ENCODE results near the gene NEURL3.

Gene NEURL3

GRCh38 chr2:96553176-96553956 is 48.2 kb upstream of the NEURL3 start:
- no peak overlapping the region for H3K9ac ChIP-seq (ENCODE audit: low read length)
- no peaks in the 10 kb centered on the region for H3K9me2 ChIP-seq (replicated peaks; ENCODE audit: insufficient read depth, low read length)
- H3K36me3 ChIP-seq (ENCODE audit: low read length) = no peaks in the 10 kb centered on the region
- H3K27me3 ChIP-seq (ENCODE audit: low read length) = no peaks in the 10 kb centered on the region
- TF ChIP-seq EZH2phosphoT487 (conservative IDR thresholded peaks at IDR 0.05; ENCODE audit: low read length) (no peak), CTCF (IDR thresholded peaks at IDR 0.05; ENCODE audit: insufficient read depth, low read length, poor library complexity, severe bottlenecking) (no peak)
- H3K4me3 ChIP-seq (ENCODE audit: insufficient read depth, low read length, poor library complexity, severe bottlenecking) = no peak overlapping the region
- H3F3A ChIP-seq (ENCODE audit: insufficient read depth) = no peaks in the 10 kb centered on the region
- no peaks in the 10 kb centered on the region for H4K20me1 ChIP-seq (ENCODE audit: low read depth, low read length)
- no peak overlapping the region for H3K4me2 ChIP-seq (ENCODE audit: low read depth, low read length, poor library complexity, severe bottlenecking)
- H3K27ac ChIP-seq (ENCODE audit: low read depth, low read length) = no peak overlapping the region
- no peaks in the 10 kb centered on the region for H3K9me3 ChIP-seq (ENCODE audit: insufficient read depth, low read length)
- no peak overlapping the region for H2AFZ ChIP-seq (ENCODE audit: low read depth, low read length, severe bottlenecking)
- no peaks in the 10 kb centered on the region for H3K79me2 ChIP-seq (ENCODE audit: insufficient read depth, low read length)

GRCh38 chr2:96552315-96553175 is 47.4 kb upstream of the NEURL3 start:
- no peak overlapping the region for H3K4me2 ChIP-seq (ENCODE audit: low read depth, low read length, poor library complexity, severe bottlenecking)
- H3K9me2 ChIP-seq (replicated peaks; ENCODE audit: insufficient read depth, low read length) = no peaks in the 10 kb centered on the region
- no peaks in the 10 kb centered on the region for H3K27me3 ChIP-seq (ENCODE audit: low read length)
- H4K20me1 ChIP-seq (ENCODE audit: low read depth, low read length) = no peaks in the 10 kb centered on the region
- TF ChIP-seq EZH2phosphoT487 (conservative IDR thresholded peaks at IDR 0.05; ENCODE audit: low read length) (no peak), CTCF (IDR thresholded peaks at IDR 0.05; ENCODE audit: insufficient read depth, low read length, poor library complexity, severe bottlenecking) (no peak)
- H3K9me3 ChIP-seq (ENCODE audit: insufficient read depth, low read length) = no peaks in the 10 kb centered on the region
- no peak overlapping the region for H2AFZ ChIP-seq (ENCODE audit: low read depth, low read length, severe bottlenecking)
- H3K9ac ChIP-seq (ENCODE audit: low read length) = no peak overlapping the region
- no peak overlapping the region for H3K4me3 ChIP-seq (ENCODE audit: insufficient read depth, low read length, poor library complexity, severe bottlenecking)
- H3K79me2 ChIP-seq (ENCODE audit: insufficient read depth, low read length) = no peaks in the 10 kb centered on the region
- H3K36me3 ChIP-seq (ENCODE audit: low read length) = no peaks in the 10 kb centered on the region
- H3F3A ChIP-seq (ENCODE audit: insufficient read depth) = no peaks in the 10 kb centered on the region
- no peak overlapping the region for H3K27ac ChIP-seq (ENCODE audit: low read depth, low read length)

- H3K4me2 ChIP-seq (ENCODE audit: low read depth, low read length, poor library complexity, severe bottlenecking) = no peak overlapping the region
- H3K79me2 ChIP-seq (ENCODE audit: insufficient read depth, low read length) = no peaks in the 10 kb centered on the region
- no peak overlapping the region for H3K27ac ChIP-seq (ENCODE audit: low read depth, low read length)
- H4K20me1 ChIP-seq (ENCODE audit: low read depth, low read length) = no peaks in the 10 kb centered on the region
- no peaks in the 10 kb centered on the region for H3K27me3 ChIP-seq (ENCODE audit: low read length)
- H2AFZ ChIP-seq (ENCODE audit: low read depth, low read length, severe bottlenecking) = no peak overlapping the region
- no peaks in the 10 kb centered on the region for H3K9me2 ChIP-seq (replicated peaks; ENCODE audit: insufficient read depth, low read length)
- H3K4me3 ChIP-seq (ENCODE audit: insufficient read depth, low read length, poor library complexity, severe bottlenecking) = no peak overlapping the region
- no peaks in the 10 kb centered on the region for H3K36me3 ChIP-seq (ENCODE audit: low read length)
- no peaks in the 10 kb centered on the region for H3K9me3 ChIP-seq (ENCODE audit: insufficient read depth, low read length)
- H3K9ac ChIP-seq (ENCODE audit: low read length) = no peak overlapping the region
- TF ChIP-seq CTCF (IDR thresholded peaks at IDR 0.05; ENCODE audit: insufficient read depth, low read length, poor library complexity, severe bottlenecking) (no peak), EZH2phosphoT487 (conservative IDR thresholded peaks at IDR 0.05; ENCODE audit: low read length) (no peak)
- no peaks in the 10 kb centered on the region for H3F3A ChIP-seq (ENCODE audit: insufficient read depth)
Measured at GRCh38 chr2:96551605-96552314, 46.6 kb upstream of the NEURL3 start.

Data from SU-DHL-6 (cell line).